BJ (cell line): ENCODE results near the gene TNS3. TPM values are rescaled to one million over a fixed set of nuclear protein-coding genes. Genes with fewer than 3 reads are reported as not detected.

Source experiments
- CTCF ChIA-PET: fragments of 350-600 bp; formaldehyde crosslinking; extraction: SDS; loops from one replicate; lab custom pipeline; 2021; ENCODE audit warnings: antibody characterized with exemption, inconsistent platforms; lab: Yijun Ruan, JAX
- POLR2A ChIA-PET: fragments of 300-600 bp; sonication (Branson Sonifier 250); formaldehyde crosslinking; extraction: SDS; loops from one replicate; lab custom pipeline; 2021; ENCODE audit warnings: antibody characterized with exemption; lab: Charles Lee
- DNase-seq: peaks from one replicate; pipeline ENCODE4 v3.0.0-alpha.2; 2011; ENCODE audit warnings: low read depth
- H3K27me3 ChIP-seq: 2 replicates; pipeline ENCODE4 v1.6.0; 2011; ENCODE audit warnings: low read length; ENCODE audit not compliant: control insufficient read depth, insufficient read depth
- H3K36me3 ChIP-seq: 2 replicates; pipeline ENCODE4 v1.5.1; 2011; ENCODE audit warnings: low read length; ENCODE audit not compliant: control insufficient read depth, insufficient read depth
- H3K4me3 ChIP-seq: 2 replicates; pipeline ENCODE4 v1.5.1; 2011; ENCODE audit warnings: low read depth, mild to moderate bottlenecking, control low read depth, low read length
- polyA plus RNA-seq: library from polyadenylated mRNA; depleted of rRNA; stranded (reverse); fragments of >200 nt; gene quantifications from 2 replicates; pipeline ENCODE4 v1.2.3, GENCODE V29; 2011
- TF ChIP-seq, protein P1 (sequence below): IDR thresholded peaks from 2 replicates; pipeline ENCODE4 v1.5.1; 2011; ENCODE audit warnings: low read depth, mild to moderate bottlenecking, control low read depth, inconsistent platforms, low read length, moderate library complexity; ENCODE audit not compliant: insufficient read depth

The TNS3 gene
- polyA plus RNA-seq, 1 experiment: 126 TPM

DNA sequence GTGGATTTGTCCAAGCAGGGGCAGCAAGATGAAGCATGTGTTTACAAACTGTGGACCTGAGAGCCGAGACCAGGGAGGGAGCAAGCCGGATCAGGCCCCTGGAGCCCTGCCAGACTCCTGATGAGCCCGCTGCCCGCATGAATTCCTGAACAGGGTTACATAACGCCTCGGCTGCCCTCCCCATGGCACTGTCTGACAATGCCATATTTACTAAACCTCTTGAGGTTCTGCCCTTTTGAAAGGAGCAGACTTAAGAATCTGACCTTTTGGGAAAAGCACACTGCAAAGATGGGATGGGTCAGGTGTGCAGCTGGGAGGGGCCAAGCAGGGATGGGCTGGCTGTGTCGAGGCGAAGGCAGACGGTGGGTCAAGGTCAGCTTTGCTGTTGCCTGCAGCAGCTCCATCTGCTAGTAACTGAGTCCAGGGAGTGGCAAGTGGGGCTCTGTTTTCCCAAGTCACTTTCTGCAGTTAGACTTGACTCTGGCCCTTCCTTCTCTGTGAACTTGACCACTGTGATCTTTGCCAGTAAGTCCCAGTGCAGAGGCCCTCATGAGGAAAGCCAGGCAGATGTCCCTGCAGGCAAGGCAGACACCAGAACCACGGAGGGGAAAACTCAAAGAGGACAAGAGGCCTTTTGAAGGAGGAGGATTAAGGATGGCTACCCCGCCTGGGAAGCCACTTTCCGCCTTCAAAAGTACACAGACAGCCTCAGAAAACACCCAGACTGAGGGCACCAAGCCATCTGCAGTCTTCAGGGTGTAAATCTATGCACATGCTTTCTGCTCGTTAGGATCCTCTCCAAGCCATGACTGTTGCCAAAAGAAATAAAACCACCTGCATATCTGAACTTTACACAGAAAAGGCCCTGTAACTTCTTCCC is 175.8 kb downstream of the TNS3 start:
- H3K36me3 ChIP-seq: peaks cover 46% of the 10 kb centered on the region
- no peak for DNase-seq
- H3K4me3 ChIP-seq: no peak overlapping the region
- CTCF ChIA-PET: interaction anchor here (1.1 kb wide), 1 partner anchor 139 kb away, joined by 4 read pairs; no protein-coding TSS in a partner anchor
- H3K27me3 ChIP-seq: no peaks in the 10 kb centered on the region
- TF ChIP-seq, protein P1, sequence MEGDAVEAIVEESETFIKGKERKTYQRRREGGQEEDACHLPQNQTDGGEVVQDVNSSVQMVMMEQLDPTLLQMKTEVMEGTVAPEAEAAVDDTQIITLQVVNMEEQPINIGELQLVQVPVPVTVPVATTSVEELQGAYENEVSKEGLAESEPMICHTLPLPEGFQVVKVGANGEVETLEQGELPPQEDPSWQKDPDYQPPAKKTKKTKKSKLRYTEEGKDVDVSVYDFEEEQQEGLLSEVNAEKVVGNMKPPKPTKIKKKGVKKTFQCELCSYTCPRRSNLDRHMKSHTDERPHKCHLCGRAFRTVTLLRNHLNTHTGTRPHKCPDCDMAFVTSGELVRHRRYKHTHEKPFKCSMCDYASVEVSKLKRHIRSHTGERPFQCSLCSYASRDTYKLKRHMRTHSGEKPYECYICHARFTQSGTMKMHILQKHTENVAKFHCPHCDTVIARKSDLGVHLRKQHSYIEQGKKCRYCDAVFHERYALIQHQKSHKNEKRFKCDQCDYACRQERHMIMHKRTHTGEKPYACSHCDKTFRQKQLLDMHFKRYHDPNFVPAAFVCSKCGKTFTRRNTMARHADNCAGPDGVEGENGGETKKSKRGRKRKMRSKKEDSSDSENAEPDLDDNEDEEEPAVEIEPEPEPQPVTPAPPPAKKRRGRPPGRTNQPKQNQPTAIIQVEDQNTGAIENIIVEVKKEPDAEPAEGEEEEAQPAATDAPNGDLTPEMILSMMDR: no peak
- POLR2A ChIA-PET: no interaction called here

DNA sequence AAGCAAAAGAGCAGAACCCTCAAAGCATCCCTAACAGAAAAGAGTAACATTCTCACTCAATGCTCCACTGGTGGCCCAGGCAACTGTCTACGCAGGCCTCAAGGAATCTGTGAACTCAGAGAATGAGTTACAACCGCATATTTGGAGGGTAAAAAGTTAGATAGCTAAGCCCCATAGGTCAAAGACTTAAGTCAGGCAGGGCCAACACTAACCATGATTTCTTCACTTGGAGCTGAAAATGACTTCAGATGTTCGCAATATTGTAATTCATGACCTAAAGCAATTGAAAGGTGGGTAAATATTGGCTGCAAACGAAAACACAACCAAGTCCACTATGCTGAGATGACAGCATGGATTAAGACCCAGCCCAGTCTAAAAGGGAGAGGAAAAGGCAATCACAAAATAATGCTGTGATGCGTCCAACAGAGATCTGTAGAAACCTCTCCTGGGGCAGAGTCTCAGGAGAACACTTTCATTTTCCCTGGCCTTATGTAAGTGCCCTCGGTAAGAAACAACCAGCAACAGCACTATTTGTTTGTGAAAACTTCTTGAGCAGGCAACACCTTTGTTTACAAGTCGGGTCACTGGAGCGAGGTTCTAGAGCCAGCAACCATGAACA is 176.5 kb downstream of the TNS3 start:
- TF ChIP-seq, protein P1: no peak
- POLR2A ChIA-PET: no interaction called here
- Histone ChIP-seq H3K36me3 (peaks cover 51% of the 10 kb centered on the region), H3K27me3 (no peaks in the 10 kb centered on the region), H3K4me3 (no peak overlapping the region)
- CTCF ChIA-PET: interaction anchor here (1.1 kb wide), 1 partner anchor 139 kb away, joined by 4 read pairs; no protein-coding TSS in a partner anchor
- DNase-seq: no peak

DNA sequence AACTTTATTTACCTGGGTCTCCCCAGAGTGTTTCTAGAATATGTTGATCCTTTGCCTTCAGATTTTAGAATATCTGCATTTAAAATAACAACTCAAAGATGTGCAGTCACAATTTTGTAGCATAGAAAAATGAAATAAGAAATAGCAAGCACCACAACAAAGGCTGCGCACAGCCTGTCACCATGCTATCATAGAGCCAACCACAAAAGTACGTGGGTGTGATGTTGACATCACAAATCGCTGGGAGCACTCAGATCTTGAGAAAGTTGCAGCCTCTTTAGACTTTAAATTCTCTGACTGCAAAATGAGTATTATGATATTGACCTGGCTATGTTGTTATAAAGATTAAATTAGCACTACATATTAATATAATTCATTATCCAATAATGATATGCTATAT is 177.9 kb downstream of the TNS3 start:
- Histone ChIP-seq H3K36me3 (peaks cover 41% of the 10 kb centered on the region), H3K4me3 (no peak overlapping the region), H3K27me3 (no peaks in the 10 kb centered on the region)
- ChIA-PET CTCF (interaction anchor here (0.7 kb wide), 1 partner anchor 137 kb away, joined by 3 read pairs; no protein-coding TSS in a partner anchor), POLR2A (no interaction called here)
- TF ChIP-seq, protein P1: no peak
- no peak for DNase-seq

DNA sequence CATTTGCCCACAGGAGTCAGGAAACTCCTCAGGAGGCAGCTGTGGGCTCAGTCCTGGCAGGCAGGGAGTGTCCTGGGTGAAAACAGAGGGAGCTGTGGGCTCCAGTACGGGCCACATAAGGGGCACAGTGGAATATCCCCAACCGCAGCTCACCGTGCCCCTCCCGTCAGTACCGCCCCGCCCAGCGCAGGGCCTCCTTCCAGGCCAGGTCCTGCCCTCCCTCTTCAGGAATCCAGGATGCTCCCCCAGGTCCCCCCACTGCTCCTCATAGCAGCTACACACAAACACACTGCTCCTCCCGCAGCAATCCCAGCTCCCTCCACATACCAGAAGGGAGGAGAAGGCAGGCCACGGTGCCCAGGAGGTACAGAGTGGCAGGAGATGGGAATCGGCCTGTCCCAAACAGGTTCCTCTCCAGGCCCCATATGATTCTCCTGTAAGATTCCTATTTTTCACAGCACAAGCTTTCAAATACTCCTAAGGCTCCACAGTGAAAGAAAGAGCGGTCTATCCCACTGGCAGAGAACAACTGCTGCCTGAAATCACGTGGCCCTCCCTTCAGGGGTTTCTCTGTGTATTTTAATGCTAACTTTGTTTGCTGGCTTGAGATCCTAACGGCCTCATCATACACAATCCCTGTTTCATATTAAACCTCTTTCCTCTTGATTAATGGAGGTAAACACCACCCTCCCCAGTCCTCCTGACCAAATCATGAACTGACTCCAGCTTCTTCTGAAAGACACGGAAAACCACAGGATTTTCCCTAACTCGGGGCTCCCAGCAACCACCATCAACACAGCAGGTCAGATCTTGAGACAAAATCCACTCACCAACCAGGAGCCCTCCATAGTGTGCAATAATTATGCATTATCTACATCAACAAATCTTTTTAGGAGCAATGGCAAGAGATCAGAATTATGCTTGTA is 178.7 kb downstream of the TNS3 start:
- no peaks in the 10 kb centered on the region for H3K27me3 ChIP-seq
- no peak for DNase-seq
- peaks cover 40% of the 10 kb centered on the region for H3K36me3 ChIP-seq
- no peak overlapping the region for H3K4me3 ChIP-seq
- CTCF ChIA-PET: no interaction called here
- TF ChIP-seq, protein P1: no peak
- POLR2A ChIA-PET: no interaction called here
